NCI-H1694 (cell line): ENCODE data around the gene AFG3L2.

Experiments used
- DNase-seq: peaks from one replicate; lab custom pipeline; 2025; lab: John Stamatoyannopoulos, UW

AFG3L2 gene

GRCh38 chr18:12359515-12359927 lies 17.5 kb downstream of the AFG3L2 start:
- DNase-seq, result no peak

- no peak for DNase-seq
These were observed 24.8 kb downstream of the AFG3L2 start for GRCh38 chr18:12352188-12352587.

GRCh38 chr18:12347895-12348294 lies 29.1 kb downstream of the AFG3L2 start:
- DNase-seq, result no peak

- DNase-seq, result no peak
These were observed 30.8 kb downstream of the AFG3L2 start for GRCh38 chr18:12346240-12346565.

- no peak for DNase-seq
These were observed 31.4 kb downstream of the AFG3L2 start for GRCh38 chr18:12345491-12346239.

- no peak for DNase-seq
These were observed 34.4 kb downstream of the AFG3L2 start for GRCh38 chr18:12342661-12343060.

GRCh38 chr18:12340945-12341660 lies 35.9 kb downstream of the AFG3L2 start:
- no peak for DNase-seq

GRCh38 chr18:12338382-12338781 lies 38.6 kb downstream of the AFG3L2 start:
- DNase-seq, result no peak

- no peak for DNase-seq
These were observed 40.1 kb downstream of the AFG3L2 start for GRCh38 chr18:12336887-12337286.

GRCh38 chr18:12336171-12336613 lies 40.8 kb downstream of the AFG3L2 start:
- no peak for DNase-seq

GRCh38 chr18:12335503-12335902 lies 41.5 kb downstream of the AFG3L2 start:
- no peak for DNase-seq

GRCh38 chr18:12334863-12335262 lies 42.2 kb downstream of the AFG3L2 start:
- no peak for DNase-seq

GRCh38 chr18:12334366-12334808 lies 42.6 kb downstream of the AFG3L2 start:
- no peak for DNase-seq

- no peak for DNase-seq
These were observed 43.3 kb downstream of the AFG3L2 start for GRCh38 chr18:12333506-12334290.

GRCh38 chr18:12330766-12331165 lies 46.3 kb downstream of the AFG3L2 start:
- no peak for DNase-seq

GRCh38 chr18:12329125-12329698 lies 47.8 kb downstream of the AFG3L2 start:
- no peak for DNase-seq

- no peak for DNase-seq
These were observed 48.7 kb downstream of the AFG3L2 start for GRCh38 chr18:12328179-12328823.

- DNase-seq, result no peak
These were observed 49.4 kb downstream of the AFG3L2 start for GRCh38 chr18:12327510-12328178.

GRCh38 chr18:12326711-12327460 lies 50.1 kb downstream of the AFG3L2 start:
- no peak for DNase-seq

- no peak for DNase-seq
These were observed 51.2 kb downstream of the AFG3L2 start for GRCh38 chr18:12325726-12326245.
